Nephron (organoid): ENCODE data around the gene SORCS2.

Source experiments
- H3K27ac Mint-ChIP-seq, 3 experiments: 2 replicates each; pipeline ENCODE4 v1.8.0; 2020; ENCODE audit warnings: mixed read lengths in 3 of 3, mild to moderate bottlenecking in 2 of 3, moderate library complexity in 1 of 3
- H3K27me3 Mint-ChIP-seq: 2 replicates; pipeline ENCODE4 v1.8.0; 2021; ENCODE audit warnings: low read depth, mild to moderate bottlenecking, moderate library complexity, mixed read lengths
- H3K36me3 Mint-ChIP-seq: 2 replicates; pipeline ENCODE4 v1.8.0; 2020; ENCODE audit warnings: low read depth, mixed read lengths
- H3K4me1 Mint-ChIP-seq: 2 replicates; pipeline ENCODE4 v1.8.0; 2020; ENCODE audit warnings: mixed read lengths
- H3K4me3 Mint-ChIP-seq, 3 experiments: 2 replicates each; pipeline ENCODE4 v1.8.0; 2020; ENCODE audit warnings: mild to moderate bottlenecking in 3 of 3, mixed read lengths in 3 of 3, moderate library complexity in 2 of 3
- H3K9me3 Mint-ChIP-seq: 2 replicates; pipeline ENCODE4 v1.8.0; 2020; ENCODE audit warnings: mixed read lengths
- TF ChIP-seq, protein P1 (sequence below), 3 experiments: fragments of 200-600 bp; sonication (generic); IDR thresholded peaks; one replicate each; pipeline ENCODE4 v1.5.0; 2021; ENCODE audit warnings: antibody characterized with exemption in 3 of 3; ENCODE audit not compliant: unreplicated experiment in 3 of 3

SORCS2 gene

GRCh38 chr4:7201420-7202305 is 9.3 kb downstream of the SORCS2 start:
- peaks cover 9% of the 10 kb centered on the region for H3K27me3 Mint-ChIP-seq
- H3K4me3 Mint-ChIP-seq, result peak overlapping the region in 1 of 3 experiments; percentile 60
- H3K9me3 Mint-ChIP-seq, result no peaks in the 10 kb centered on the region
- H3K27ac Mint-ChIP-seq, result peak overlapping the region; percentile 51 to 97 (median 90)
- no peaks in the 10 kb centered on the region for H3K36me3 Mint-ChIP-seq
- TF ChIP-seq, protein P1, sequence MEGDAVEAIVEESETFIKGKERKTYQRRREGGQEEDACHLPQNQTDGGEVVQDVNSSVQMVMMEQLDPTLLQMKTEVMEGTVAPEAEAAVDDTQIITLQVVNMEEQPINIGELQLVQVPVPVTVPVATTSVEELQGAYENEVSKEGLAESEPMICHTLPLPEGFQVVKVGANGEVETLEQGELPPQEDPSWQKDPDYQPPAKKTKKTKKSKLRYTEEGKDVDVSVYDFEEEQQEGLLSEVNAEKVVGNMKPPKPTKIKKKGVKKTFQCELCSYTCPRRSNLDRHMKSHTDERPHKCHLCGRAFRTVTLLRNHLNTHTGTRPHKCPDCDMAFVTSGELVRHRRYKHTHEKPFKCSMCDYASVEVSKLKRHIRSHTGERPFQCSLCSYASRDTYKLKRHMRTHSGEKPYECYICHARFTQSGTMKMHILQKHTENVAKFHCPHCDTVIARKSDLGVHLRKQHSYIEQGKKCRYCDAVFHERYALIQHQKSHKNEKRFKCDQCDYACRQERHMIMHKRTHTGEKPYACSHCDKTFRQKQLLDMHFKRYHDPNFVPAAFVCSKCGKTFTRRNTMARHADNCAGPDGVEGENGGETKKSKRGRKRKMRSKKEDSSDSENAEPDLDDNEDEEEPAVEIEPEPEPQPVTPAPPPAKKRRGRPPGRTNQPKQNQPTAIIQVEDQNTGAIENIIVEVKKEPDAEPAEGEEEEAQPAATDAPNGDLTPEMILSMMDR (IDR thresholded peaks at IDR 0.05; ENCODE audit: unreplicated experiment in 3 of 3), result no peak
- H3K4me1 Mint-ChIP-seq, result peaks cover 61% of the 10 kb centered on the region

DNA sequence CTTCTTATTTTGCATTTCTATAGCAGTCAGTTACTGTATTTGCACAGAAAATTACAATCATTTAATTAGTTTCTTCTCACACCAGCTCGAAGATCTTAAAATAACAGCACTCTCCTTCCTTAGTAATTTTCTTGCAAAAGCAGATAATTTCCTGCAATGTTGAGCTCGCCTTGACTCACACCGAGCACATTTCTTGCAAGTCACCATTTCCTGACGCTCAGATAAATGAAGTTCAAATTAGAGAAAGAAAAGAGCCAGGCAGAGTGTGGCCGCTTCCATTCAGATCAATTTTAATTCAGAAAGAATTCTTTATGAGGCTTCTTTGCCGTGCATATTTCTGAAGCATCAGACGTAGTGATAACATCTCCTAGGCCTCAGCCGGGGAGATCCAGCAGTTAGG is 10.1 kb downstream of the SORCS2 start:
- Mint-ChIP-seq H3K4me1 (peaks cover 61% of the 10 kb centered on the region), H3K4me3 (peak overlapping the region in 1 of 3 experiments; percentile 16), H3K27ac (peak overlapping the region; percentile 4 to 97 (median 90)), H3K9me3 (no peaks in the 10 kb centered on the region), H3K36me3 (no peaks in the 10 kb centered on the region), H3K27me3 (peaks cover 5% of the 10 kb centered on the region)
- TF ChIP-seq, protein P1 (IDR thresholded peaks at IDR 0.05; ENCODE audit: unreplicated experiment in 3 of 3), result no peak

DNA sequence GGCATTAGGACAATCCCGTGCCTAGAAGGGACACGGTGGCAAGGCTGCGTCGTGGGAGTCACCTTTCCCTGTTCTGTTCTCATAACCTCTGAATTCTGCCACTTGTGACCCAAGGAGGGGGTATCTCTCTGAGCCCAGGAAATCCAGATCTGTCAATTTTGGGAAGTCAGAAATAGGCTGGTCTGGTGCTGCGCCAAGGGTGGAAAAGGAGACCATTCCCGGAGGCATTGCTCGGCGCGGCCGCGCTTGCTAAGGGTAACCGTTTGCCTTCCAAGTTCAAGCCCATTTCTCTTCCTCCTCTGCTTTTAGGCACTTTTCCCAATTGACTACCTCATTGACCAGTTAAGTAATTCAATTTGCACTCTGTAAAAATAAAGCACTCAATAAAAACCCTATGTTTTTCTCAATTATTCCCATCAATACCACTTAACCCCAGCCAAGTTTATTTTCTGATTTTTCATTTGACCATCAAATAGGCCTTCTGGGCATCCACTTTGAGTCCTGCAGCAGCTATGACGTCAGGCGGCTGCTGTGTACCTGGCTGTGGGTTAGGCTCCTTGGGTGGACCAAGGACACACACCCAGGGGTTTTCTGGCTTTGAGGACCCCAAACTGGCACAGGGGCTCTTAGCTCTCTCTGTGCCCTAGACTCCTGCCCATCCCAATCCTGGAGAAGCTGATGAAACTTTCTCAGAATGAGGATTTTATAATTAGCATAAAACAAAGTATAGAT is 12.5 kb downstream of the SORCS2 start:
- Mint-ChIP-seq H3K4me1 (peaks cover 65% of the 10 kb centered on the region), H3K4me3 (no peak overlapping the region), H3K27ac (peak overlapping the region in 2 of 3 experiments; percentile 78 to 99), H3K27me3 (peaks cover 3% of the 10 kb centered on the region), H3K36me3 (no peaks in the 10 kb centered on the region), H3K9me3 (no peaks in the 10 kb centered on the region)
- TF ChIP-seq, protein P1 (IDR thresholded peaks at IDR 0.05; ENCODE audit: unreplicated experiment in 3 of 3), result no peak

GRCh38 chr4:7206385-7206784 is 14.0 kb downstream of the SORCS2 start:
- H3K4me1 Mint-ChIP-seq, result peaks cover 67% of the 10 kb centered on the region
- no peaks in the 10 kb centered on the region for H3K36me3 Mint-ChIP-seq
- no peaks in the 10 kb centered on the region for H3K9me3 Mint-ChIP-seq
- peak overlapping the region in 1 of 3 experiments; percentile 56 for H3K4me3 Mint-ChIP-seq
- TF ChIP-seq, protein P1 (IDR thresholded peaks at IDR 0.05; ENCODE audit: unreplicated experiment in 3 of 3), result no peak
- H3K27ac Mint-ChIP-seq, result peak overlapping the region; percentile 89 to 99 (median 99)
- H3K27me3 Mint-ChIP-seq, result no peaks in the 10 kb centered on the region

GRCh38 chr4:7206911-7207567 is 14.7 kb downstream of the SORCS2 start:
- H3K9me3 Mint-ChIP-seq, result no peaks in the 10 kb centered on the region
- peak overlapping the region in 2 of 3 experiments; percentile 24 to 70 for H3K4me3 Mint-ChIP-seq
- TF ChIP-seq, protein P1 (IDR thresholded peaks at IDR 0.05; ENCODE audit: unreplicated experiment in 3 of 3), result no peak
- no peaks in the 10 kb centered on the region for H3K36me3 Mint-ChIP-seq
- H3K4me1 Mint-ChIP-seq, result peaks cover 65% of the 10 kb centered on the region
- H3K27ac Mint-ChIP-seq, result peak overlapping the region; percentile 89 to 99 (median 99)
- H3K27me3 Mint-ChIP-seq, result no peaks in the 10 kb centered on the region
